ENCODE results near the gene DNAJB8. TPM values are rescaled to one million over a fixed set of nuclear protein-coding genes. Genes with fewer than 3 reads are reported as not detected.

Gene DNAJB8
- total RNA-seq, 1 donor from 2014 or later = not detected

DNA sequence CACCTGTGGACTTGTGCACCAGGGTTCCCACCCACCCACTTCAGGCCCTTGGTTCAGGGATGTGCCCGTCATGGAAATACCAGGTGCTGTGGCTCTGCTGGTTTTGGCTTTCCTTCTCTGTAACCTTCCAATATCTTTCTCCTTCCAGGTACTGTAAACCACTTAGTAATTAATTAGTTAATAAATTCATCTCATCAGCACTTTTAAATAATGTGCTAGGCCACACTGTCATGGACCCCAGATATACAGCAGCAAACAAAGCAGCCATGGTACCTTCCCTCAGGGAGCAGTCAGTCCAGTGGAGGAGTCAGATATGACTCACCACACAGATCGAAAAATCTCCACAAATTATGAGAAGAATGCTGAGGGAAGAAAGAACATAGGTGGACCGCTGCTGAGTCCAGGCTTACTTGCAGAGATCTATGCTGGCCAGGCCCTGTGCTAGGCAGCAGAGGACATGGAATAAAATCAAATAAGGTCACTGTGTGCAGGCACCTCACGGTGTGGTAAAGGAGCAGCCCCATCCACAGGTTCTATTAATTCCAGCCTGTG, 33.1 kb upstream of the DNAJB8 start:
- Histone ChIP-seq H2AFZ (ENCODE audit: low read depth, low read length) (no peak overlapping the region), H3K4me2 (ENCODE audit: low read length) (no peak overlapping the region), H3K79me2 (ENCODE audit: insufficient read depth, low read length) (no peaks in the 10 kb centered on the region), H3K27me3 (ENCODE audit: insufficient read depth, low read length) (peaks cover 44% of the 10 kb centered on the region), H3K4me3 (ENCODE audit: insufficient read depth, low read depth, low read length) (no peak overlapping the region), H3K27ac (ENCODE audit: low read depth, low read length) (no peak overlapping the region), H3K4me1 (ENCODE audit: insufficient read depth, low read length) (peaks cover 5% of the 10 kb centered on the region), H3K9ac (ENCODE audit: low read length) (no peak overlapping the region), H3K9me3 (ENCODE audit: insufficient read depth, low read depth, low read length) (peaks cover 6% of the 10 kb centered on the region), H3K36me3 (ENCODE audit: insufficient read depth, low read length) (no peaks in the 10 kb centered on the region), H4K20me1 (ENCODE audit: insufficient read depth, low read length) (peaks cover 16% of the 10 kb centered on the region)
- no peaks in the 10 kb centered on the region for H3K4me1 Mint-ChIP-seq (ENCODE audit: low read depth, unreplicated experiment)
- peaks cover 3% of the 10 kb centered on the region for H3K36me3 Mint-ChIP-seq (ENCODE audit: low read depth, unreplicated experiment)
- DNase-seq (ENCODE audit: low read depth) (no peak), FAIRE-seq (no peak)
- no peak for TF ChIP-seq EZH2 (IDR thresholded peaks at IDR 0.05; ENCODE audit: insufficient read depth, low read length)
- TF ChIP-seq, protein P1, sequence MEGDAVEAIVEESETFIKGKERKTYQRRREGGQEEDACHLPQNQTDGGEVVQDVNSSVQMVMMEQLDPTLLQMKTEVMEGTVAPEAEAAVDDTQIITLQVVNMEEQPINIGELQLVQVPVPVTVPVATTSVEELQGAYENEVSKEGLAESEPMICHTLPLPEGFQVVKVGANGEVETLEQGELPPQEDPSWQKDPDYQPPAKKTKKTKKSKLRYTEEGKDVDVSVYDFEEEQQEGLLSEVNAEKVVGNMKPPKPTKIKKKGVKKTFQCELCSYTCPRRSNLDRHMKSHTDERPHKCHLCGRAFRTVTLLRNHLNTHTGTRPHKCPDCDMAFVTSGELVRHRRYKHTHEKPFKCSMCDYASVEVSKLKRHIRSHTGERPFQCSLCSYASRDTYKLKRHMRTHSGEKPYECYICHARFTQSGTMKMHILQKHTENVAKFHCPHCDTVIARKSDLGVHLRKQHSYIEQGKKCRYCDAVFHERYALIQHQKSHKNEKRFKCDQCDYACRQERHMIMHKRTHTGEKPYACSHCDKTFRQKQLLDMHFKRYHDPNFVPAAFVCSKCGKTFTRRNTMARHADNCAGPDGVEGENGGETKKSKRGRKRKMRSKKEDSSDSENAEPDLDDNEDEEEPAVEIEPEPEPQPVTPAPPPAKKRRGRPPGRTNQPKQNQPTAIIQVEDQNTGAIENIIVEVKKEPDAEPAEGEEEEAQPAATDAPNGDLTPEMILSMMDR (IDR thresholded peaks at IDR 0.05; ENCODE audit: insufficient read depth, low read depth, low read length) = no peak
- H3K9me3 Mint-ChIP-seq (ENCODE audit: unreplicated experiment) = peaks cover 9% of the 10 kb centered on the region
- H3K27me3 Mint-ChIP-seq (ENCODE audit: low read depth, unreplicated experiment) = peaks cover 70% of the 10 kb centered on the region
- H3K27ac Mint-ChIP-seq (ENCODE audit: unreplicated experiment) = no peak overlapping the region
- no peak overlapping the region for H3K4me3 Mint-ChIP-seq (ENCODE audit: unreplicated experiment)

DNA sequence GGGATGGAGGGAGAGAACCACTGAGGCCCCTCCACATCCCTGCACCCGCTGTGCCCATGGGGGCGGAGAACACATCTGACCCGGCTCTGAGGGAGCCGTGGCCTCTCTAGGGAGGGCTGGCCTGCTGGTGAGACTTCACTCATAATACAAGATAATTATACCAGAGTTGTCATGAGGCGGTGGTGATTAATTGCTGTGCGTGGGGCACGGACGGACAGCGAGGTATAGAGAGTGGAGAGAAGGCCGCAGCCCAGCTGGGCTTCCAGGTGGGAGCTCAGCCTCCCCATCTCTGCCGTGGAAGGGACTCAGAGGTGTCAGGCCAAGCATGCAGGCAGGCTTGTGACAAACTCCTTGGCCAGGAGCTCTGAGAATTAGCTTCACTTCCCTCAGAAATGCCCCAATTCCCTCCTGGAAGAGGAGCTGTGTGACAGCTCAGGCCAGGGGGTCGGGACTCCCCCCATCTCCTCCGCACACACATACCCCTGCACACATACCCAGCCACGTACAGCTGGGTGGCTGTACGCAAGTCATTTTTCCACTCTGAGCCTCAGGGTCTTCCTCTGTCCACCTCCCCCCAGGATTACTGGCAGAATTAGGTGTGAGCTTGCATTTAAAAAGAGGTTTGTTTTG, 32.3 kb upstream of the DNAJB8 start:
- Histone ChIP-seq H3K36me3 (ENCODE audit: insufficient read depth, low read length) (no peaks in the 10 kb centered on the region), H3K27me3 (ENCODE audit: insufficient read depth, low read length) (peaks cover 52% of the 10 kb centered on the region), H3K79me2 (ENCODE audit: insufficient read depth, low read length) (no peaks in the 10 kb centered on the region), H3K4me2 (ENCODE audit: low read length) (no peak overlapping the region), H3K4me3 (ENCODE audit: insufficient read depth, low read depth, low read length) (no peak overlapping the region), H3K9me3 (ENCODE audit: insufficient read depth, low read depth, low read length) (peaks cover 6% of the 10 kb centered on the region), H2AFZ (ENCODE audit: low read depth, low read length) (no peak overlapping the region), H3K4me1 (ENCODE audit: insufficient read depth, low read length) (peaks cover 5% of the 10 kb centered on the region), H4K20me1 (ENCODE audit: insufficient read depth, low read length) (peaks cover 16% of the 10 kb centered on the region), H3K9ac (ENCODE audit: low read length) (no peak overlapping the region), H3K27ac (ENCODE audit: low read depth, low read length) (no peak overlapping the region)
- Mint-ChIP-seq H3K9me3 (ENCODE audit: unreplicated experiment) (peaks cover 11% of the 10 kb centered on the region), H3K4me3 (ENCODE audit: unreplicated experiment) (peak overlapping the region; percentile 52), H3K27ac (ENCODE audit: unreplicated experiment) (no peak overlapping the region), H3K4me1 (ENCODE audit: low read depth, unreplicated experiment) (no peaks in the 10 kb centered on the region), H3K36me3 (ENCODE audit: low read depth, unreplicated experiment) (peaks cover 3% of the 10 kb centered on the region), H3K27me3 (ENCODE audit: low read depth, unreplicated experiment) (peaks cover 77% of the 10 kb centered on the region)
- no peak for DNase-seq (ENCODE audit: low read depth)
- FAIRE-seq = no peak
- TF ChIP-seq EZH2 (IDR thresholded peaks at IDR 0.05; ENCODE audit: insufficient read depth, low read length) = no peak
- TF ChIP-seq, protein P1 (IDR thresholded peaks at IDR 0.05; ENCODE audit: insufficient read depth, low read depth, low read length) = no peak

DNA sequence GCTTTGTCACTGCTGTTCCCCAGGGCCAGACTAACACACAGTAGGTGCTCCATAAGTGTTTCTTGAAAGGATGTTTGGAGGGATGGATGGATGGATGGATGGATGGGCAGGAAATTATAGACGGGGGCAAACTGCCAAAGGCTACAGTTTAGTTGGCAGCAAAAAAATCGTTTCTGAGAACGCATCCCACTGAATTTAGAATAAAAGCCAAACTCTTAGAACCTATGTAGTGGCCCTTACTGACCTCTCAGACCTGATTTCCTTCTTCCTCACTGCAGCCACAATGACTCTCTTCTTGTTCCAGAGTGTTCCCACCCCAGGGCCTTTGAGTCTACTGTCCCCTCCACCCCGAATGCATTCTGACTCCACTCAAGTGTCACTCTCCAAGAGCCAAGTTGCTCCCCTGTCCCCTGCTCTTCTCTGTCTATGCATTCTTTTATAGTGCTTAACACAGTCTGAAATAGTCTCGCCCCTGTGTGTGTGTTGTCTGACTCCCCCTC, 31.5 kb upstream of the DNAJB8 start:
- Mint-ChIP-seq H3K4me3 (ENCODE audit: unreplicated experiment) (peak overlapping the region; percentile 52), H3K4me1 (ENCODE audit: low read depth, unreplicated experiment) (no peaks in the 10 kb centered on the region), H3K36me3 (ENCODE audit: low read depth, unreplicated experiment) (peaks cover 3% of the 10 kb centered on the region), H3K9me3 (ENCODE audit: unreplicated experiment) (peaks cover 11% of the 10 kb centered on the region), H3K27me3 (ENCODE audit: low read depth, unreplicated experiment) (peaks cover 78% of the 10 kb centered on the region), H3K27ac (ENCODE audit: unreplicated experiment) (peak overlapping the region; percentile 23)
- Histone ChIP-seq H3K4me2 (ENCODE audit: low read length) (peak overlapping the region; percentile 84), H3K9me3 (ENCODE audit: insufficient read depth, low read depth, low read length) (peaks cover 6% of the 10 kb centered on the region), H2AFZ (ENCODE audit: low read depth, low read length) (no peak overlapping the region), H4K20me1 (ENCODE audit: insufficient read depth, low read length) (peaks cover 22% of the 10 kb centered on the region), H3K4me3 (ENCODE audit: insufficient read depth, low read depth, low read length) (no peak overlapping the region), H3K27ac (ENCODE audit: low read depth, low read length) (no peak overlapping the region), H3K4me1 (ENCODE audit: insufficient read depth, low read length) (peaks cover 5% of the 10 kb centered on the region), H3K27me3 (ENCODE audit: insufficient read depth, low read length) (peaks cover 60% of the 10 kb centered on the region), H3K36me3 (ENCODE audit: insufficient read depth, low read length) (no peaks in the 10 kb centered on the region), H3K79me2 (ENCODE audit: insufficient read depth, low read length) (no peaks in the 10 kb centered on the region), H3K9ac (ENCODE audit: low read length) (no peak overlapping the region)
- TF ChIP-seq, protein P1 (IDR thresholded peaks at IDR 0.05; ENCODE audit: insufficient read depth, low read depth, low read length) = no peak
- TF ChIP-seq EZH2 (IDR thresholded peaks at IDR 0.05; ENCODE audit: insufficient read depth, low read length) = no peak
- DNase-seq (ENCODE audit: low read depth) (no peak), FAIRE-seq (peak; percentile 5)
